WTC11 (cell line): ENCODE results near the gene SEMA3F.

Source experiments
- CTCF ChIP-seq: fragments of 200-600 bp; IDR thresholded peaks from 2 replicates; pipeline ENCODE4 v1.8.0; 2022; ENCODE audit warnings: antibody characterized with exemption
- ETV6 ChIP-seq: sonication (generic); formaldehyde crosslinking; IDR thresholded peaks from 2 replicates; pipeline ENCODE4 v1.8.1; 2022; ENCODE audit warnings: mild to moderate bottlenecking, missing genetic modification reagents
- FOXK1 ChIP-seq: sonication (generic); formaldehyde crosslinking; IDR thresholded peaks from 2 replicates; pipeline ENCODE4 v1.8.0; 2022; ENCODE audit warnings: mild to moderate bottlenecking, moderate library complexity, missing genetic modification reagents
- JUN ChIP-seq: sonication (generic); formaldehyde crosslinking; IDR thresholded peaks from 2 replicates; pipeline ENCODE4 v1.8.0; 2023; ENCODE audit warnings: mild to moderate bottlenecking, missing genetic modification reagents

GRCh38 chr3:50117120-50117519 lies 38.0 kb upstream of the SEMA3F start:
- TF ChIP-seq FOXK1 (CRISPR knock-in tag) (no peak), ETV6 (CRISPR knock-in tag) (no peak), JUN (CRISPR knock-in tag) (no peak), CTCF (no peak)
